ENCODE data around the gene DAGLA. TPM values are rescaled to one million over a fixed set of nuclear protein-coding genes. Genes with fewer than 3 reads are reported as not detected.

The DAGLA gene
- total and polyA plus RNA-seq, 2 donors from 2014 or later = 1.4 to 3.9 TPM

- intact Hi-C loops (cut with DNase I) = no loop called here
- peak in 1 of 5 donors; percentile 32 for DNase-seq
- Histone ChIP-seq H3K27me3 (ENCODE audit: control insufficient read depth, insufficient read depth, low read length) (no peaks in the 10 kb centered on the region), H3K27ac (ENCODE audit: low read depth in 2 of 2, low read length in 2 of 2) (no peak overlapping the region), H3K4me3 (ENCODE audit: low read length in 3 of 3) (no peak overlapping the region), H3K9me3 (ENCODE audit: control insufficient read depth in 2 of 3, insufficient read depth in 1 of 3, low read length in 3 of 3) (no peaks in the 10 kb centered on the region), H3K4me1 (ENCODE audit: control insufficient read depth in 2 of 3, insufficient read depth in 2 of 3, low read depth in 1 of 3, low read length in 3 of 3) (peaks cover 0 to 33% (median 10%) of the 10 kb centered on the region in 3 donors), H3K36me3 (ENCODE audit: control insufficient read depth in 2 of 3, insufficient read depth in 3 of 3, low read length in 3 of 3) (no peaks in the 10 kb centered on the region), H3K9ac (ENCODE audit: low read length in 3 of 3) (no peak overlapping the region)
- no peak for FAIRE-seq
- no peak for TF ChIP-seq CTCF (IDR thresholded peaks at IDR 0.05; ENCODE audit: borderline replicate concordance, extremely low read depth, insufficient read depth)
Measured at GRCh38 chr11:61685617-61685967, 5.4 kb downstream of the DAGLA start.

GRCh38 chr11:61686066-61686465 is 5.9 kb downstream of the DAGLA start:
- DNase-seq (peak in 1 of 5 donors; percentile 30), FAIRE-seq (no peak)
- H3K27me3 ChIP-seq (ENCODE audit: control insufficient read depth, insufficient read depth, low read length) = no peaks in the 10 kb centered on the region
- H3K4me3 ChIP-seq (ENCODE audit: low read length in 3 of 3) = no peak overlapping the region
- H3K4me1 ChIP-seq (ENCODE audit: control insufficient read depth in 2 of 3, insufficient read depth in 2 of 3, low read depth in 1 of 3, low read length in 3 of 3) = peaks cover 0 to 29% (median 10%) of the 10 kb centered on the region in 3 donors
- H3K9ac ChIP-seq (ENCODE audit: low read length in 3 of 3) = no peak overlapping the region
- no peak for TF ChIP-seq CTCF (IDR thresholded peaks at IDR 0.05; ENCODE audit: borderline replicate concordance, extremely low read depth, insufficient read depth)
- H3K36me3 ChIP-seq (ENCODE audit: control insufficient read depth in 2 of 3, insufficient read depth in 3 of 3, low read length in 3 of 3) = no peaks in the 10 kb centered on the region
- no peaks in the 10 kb centered on the region for H3K9me3 ChIP-seq (ENCODE audit: control insufficient read depth in 2 of 3, insufficient read depth in 1 of 3, low read length in 3 of 3)
- H3K27ac ChIP-seq (ENCODE audit: low read depth in 2 of 2, low read length in 2 of 2) = no peak overlapping the region
- intact Hi-C loops (cut with DNase I) = no loop called here

GRCh38 chr11:61686469-61686868 is 6.3 kb downstream of the DAGLA start:
- Histone ChIP-seq H3K9me3 (ENCODE audit: control insufficient read depth in 2 of 3, insufficient read depth in 1 of 3, low read length in 3 of 3) (no peaks in the 10 kb centered on the region), H3K4me3 (ENCODE audit: low read length in 3 of 3) (no peak overlapping the region), H3K27me3 (ENCODE audit: control insufficient read depth, insufficient read depth, low read length) (no peaks in the 10 kb centered on the region), H3K4me1 (ENCODE audit: control insufficient read depth in 2 of 3, insufficient read depth in 2 of 3, low read depth in 1 of 3, low read length in 3 of 3) (peaks cover 0 to 25% (median 10%) of the 10 kb centered on the region in 3 donors), H3K27ac (ENCODE audit: low read depth in 2 of 2, low read length in 2 of 2) (no peak overlapping the region), H3K36me3 (ENCODE audit: control insufficient read depth in 2 of 3, insufficient read depth in 3 of 3, low read length in 3 of 3) (no peaks in the 10 kb centered on the region), H3K9ac (ENCODE audit: low read length in 3 of 3) (no peak overlapping the region)
- no peak for FAIRE-seq
- TF ChIP-seq CTCF (IDR thresholded peaks at IDR 0.05; ENCODE audit: borderline replicate concordance, extremely low read depth, insufficient read depth) = no peak
- DNase-seq = peak in 1 of 5 donors; percentile 71
- intact Hi-C loops (cut with DNase I) = no loop called here

GRCh38 chr11:61687420-61687819 is 7.2 kb downstream of the DAGLA start:
- no peak overlapping the region for H3K9ac ChIP-seq (ENCODE audit: low read length in 3 of 3)
- no peak for TF ChIP-seq CTCF (IDR thresholded peaks at IDR 0.05; ENCODE audit: borderline replicate concordance, extremely low read depth, insufficient read depth)
- H3K4me1 ChIP-seq (ENCODE audit: control insufficient read depth in 2 of 3, insufficient read depth in 2 of 3, low read depth in 1 of 3, low read length in 3 of 3) = peaks cover 0 to 24% (median 4%) of the 10 kb centered on the region in 3 donors
- no peak overlapping the region for H3K27ac ChIP-seq (ENCODE audit: low read depth in 2 of 2, low read length in 2 of 2)
- H3K27me3 ChIP-seq (ENCODE audit: control insufficient read depth, insufficient read depth, low read length) = no peaks in the 10 kb centered on the region
- no peaks in the 10 kb centered on the region for H3K9me3 ChIP-seq (ENCODE audit: control insufficient read depth in 2 of 3, insufficient read depth in 1 of 3, low read length in 3 of 3)
- intact Hi-C loops (cut with DNase I) = no loop called here
- FAIRE-seq = no peak
- DNase-seq = peak in 1 of 5 donors; percentile 45
- H3K4me3 ChIP-seq (ENCODE audit: low read length in 3 of 3) = no peak overlapping the region
- no peaks in the 10 kb centered on the region for H3K36me3 ChIP-seq (ENCODE audit: control insufficient read depth in 2 of 3, insufficient read depth in 3 of 3, low read length in 3 of 3)

Data from kidney (tissue), 14 donors.